Esophagus muscularis mucosa (tissue), 3 donors: Measurements from ENCODE around the gene PICK1.

ENCODE experiments used
- CTCF ChIP-seq, 3 experiments: fragments of 200-600 bp in 2 of 3; fragments of 450-650 bp in 1 of 3; sonication (generic) in 2 of 3; IDR thresholded peaks; one replicate each; pipeline ENCODE4 v1.5.1; 2017 to 2019; ENCODE audit warnings: antibody characterized with exemption in 3 of 3, mild to moderate bottlenecking in 2 of 3, moderate library complexity in 1 of 3
- EP300 ChIP-seq: sonication (generic); formaldehyde crosslinking; IDR thresholded peaks from one replicate; pipeline ENCODE4 v1.6.1; 2017; ENCODE audit warnings: antibody characterized with exemption

GRCh38 chr22:38115423-38116205 is 58.4 kb downstream of the PICK1 start:
- TF ChIP-seq EP300, result no peak
- TF ChIP-seq CTCF (IDR thresholded peaks at IDR 0.05), result no peak
